PFSK-1 (cell line): ENCODE results near the gene BCL10.

ENCODE experiments used
- FOXP2 ChIP-seq: optimal IDR thresholded peaks from 2 replicates; pipeline ENCODE3; 2011; ENCODE audit warnings: borderline replicate concordance, control low read depth, inconsistent platforms; ENCODE audit not compliant: insufficient read depth; ENCODE audit errors: extremely low read length, extremely low read depth
- POLR2AphosphoS5 ChIP-seq: IDR thresholded peaks from 2 replicates; pipeline ENCODE4 v1.6.1; 2012; ENCODE audit warnings: low read depth, mild to moderate bottlenecking, control low read depth, low read length, moderate library complexity
- SIN3A ChIP-seq: IDR thresholded peaks from 2 replicates; pipeline ENCODE4 v1.6.1; 2012; ENCODE audit warnings: mild to moderate bottlenecking, low read length, moderate library complexity, borderline replicate concordance; ENCODE audit not compliant: insufficient read depth
- TAF1 ChIP-seq: IDR thresholded peaks from 2 replicates; pipeline ENCODE4 v1.6.1; 2012; ENCODE audit warnings: low read length, control low read depth, borderline replicate concordance; ENCODE audit not compliant: insufficient read depth
- TF ChIP-seq, protein P1 (sequence below), 2 experiments: IDR thresholded peaks; 2 replicates each; pipeline versions ENCODE4 v1.6.1 to v1.8.0; 2011 to 2012; ENCODE audit warnings: low read depth in 2 of 2, low read length in 2 of 2, control low read depth in 1 of 2, inconsistent platforms in 1 of 2, mild to moderate bottlenecking in 1 of 2, moderate library complexity in 1 of 2; ENCODE audit not compliant: insufficient read depth in 1 of 2

BCL10 gene

DNA sequence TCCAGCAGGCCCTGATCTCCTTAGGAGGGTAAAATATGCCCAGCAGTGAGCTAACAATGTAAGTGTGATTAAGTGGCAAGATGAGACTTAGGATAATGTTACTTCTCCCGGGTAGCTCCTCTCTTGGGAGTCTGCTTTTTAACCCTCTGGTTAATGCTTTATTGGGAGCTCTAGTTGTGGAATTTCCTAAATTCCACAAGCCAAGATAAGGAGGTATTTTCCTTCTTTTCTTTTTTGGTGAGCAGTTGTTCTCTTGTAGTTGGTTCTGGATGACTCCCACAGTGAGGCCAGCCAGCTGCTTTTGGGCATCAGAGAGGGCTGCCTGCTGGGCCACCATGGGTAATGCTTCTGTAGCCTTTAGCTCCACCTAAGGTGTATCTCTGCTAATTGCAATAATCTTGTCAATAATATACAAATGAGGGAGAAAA lies 36.2 kb downstream of the BCL10 start:
- TF ChIP-seq POLR2AphosphoS5 (no peak), SIN3A (no peak), FOXP2 (no peak), TAF1 (no peak)
- TF ChIP-seq, protein P1, sequence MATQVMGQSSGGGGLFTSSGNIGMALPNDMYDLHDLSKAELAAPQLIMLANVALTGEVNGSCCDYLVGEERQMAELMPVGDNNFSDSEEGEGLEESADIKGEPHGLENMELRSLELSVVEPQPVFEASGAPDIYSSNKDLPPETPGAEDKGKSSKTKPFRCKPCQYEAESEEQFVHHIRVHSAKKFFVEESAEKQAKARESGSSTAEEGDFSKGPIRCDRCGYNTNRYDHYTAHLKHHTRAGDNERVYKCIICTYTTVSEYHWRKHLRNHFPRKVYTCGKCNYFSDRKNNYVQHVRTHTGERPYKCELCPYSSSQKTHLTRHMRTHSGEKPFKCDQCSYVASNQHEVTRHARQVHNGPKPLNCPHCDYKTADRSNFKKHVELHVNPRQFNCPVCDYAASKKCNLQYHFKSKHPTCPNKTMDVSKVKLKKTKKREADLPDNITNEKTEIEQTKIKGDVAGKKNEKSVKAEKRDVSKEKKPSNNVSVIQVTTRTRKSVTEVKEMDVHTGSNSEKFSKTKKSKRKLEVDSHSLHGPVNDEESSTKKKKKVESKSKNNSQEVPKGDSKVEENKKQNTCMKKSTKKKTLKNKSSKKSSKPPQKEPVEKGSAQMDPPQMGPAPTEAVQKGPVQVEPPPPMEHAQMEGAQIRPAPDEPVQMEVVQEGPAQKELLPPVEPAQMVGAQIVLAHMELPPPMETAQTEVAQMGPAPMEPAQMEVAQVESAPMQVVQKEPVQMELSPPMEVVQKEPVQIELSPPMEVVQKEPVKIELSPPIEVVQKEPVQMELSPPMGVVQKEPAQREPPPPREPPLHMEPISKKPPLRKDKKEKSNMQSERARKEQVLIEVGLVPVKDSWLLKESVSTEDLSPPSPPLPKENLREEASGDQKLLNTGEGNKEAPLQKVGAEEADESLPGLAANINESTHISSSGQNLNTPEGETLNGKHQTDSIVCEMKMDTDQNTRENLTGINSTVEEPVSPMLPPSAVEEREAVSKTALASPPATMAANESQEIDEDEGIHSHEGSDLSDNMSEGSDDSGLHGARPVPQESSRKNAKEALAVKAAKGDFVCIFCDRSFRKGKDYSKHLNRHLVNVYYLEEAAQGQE (IDR thresholded peaks at IDR 0.05; ENCODE audit: insufficient read depth in 1 of 2, low read depth in 2 of 2, low read length in 2 of 2), result no peak

DNA sequence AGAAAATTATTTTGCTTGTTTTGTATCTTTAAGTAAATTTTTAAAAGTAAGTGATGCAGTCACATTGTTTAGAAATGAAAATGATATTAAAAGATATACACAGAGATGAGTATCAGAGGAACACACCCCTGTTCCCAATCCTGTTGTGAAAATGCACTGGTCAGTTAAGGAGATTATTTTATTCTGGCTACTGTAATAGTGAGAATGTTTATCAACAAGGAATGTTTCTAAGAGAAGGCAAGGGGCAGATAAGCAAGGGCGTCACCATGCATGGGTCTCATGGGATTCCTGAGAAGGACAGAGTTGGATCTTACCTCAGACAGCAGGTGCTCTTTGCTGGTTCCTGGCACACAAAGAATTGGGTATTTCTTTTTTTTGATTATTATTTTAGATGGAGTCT lies 38.8 kb downstream of the BCL10 start:
- TF ChIP-seq POLR2AphosphoS5 (no peak), FOXP2 (no peak), TAF1 (no peak), SIN3A (no peak)
- TF ChIP-seq, protein P1 (IDR thresholded peaks at IDR 0.05; ENCODE audit: insufficient read depth in 1 of 2, low read depth in 2 of 2, low read length in 2 of 2), result no peak

DNA sequence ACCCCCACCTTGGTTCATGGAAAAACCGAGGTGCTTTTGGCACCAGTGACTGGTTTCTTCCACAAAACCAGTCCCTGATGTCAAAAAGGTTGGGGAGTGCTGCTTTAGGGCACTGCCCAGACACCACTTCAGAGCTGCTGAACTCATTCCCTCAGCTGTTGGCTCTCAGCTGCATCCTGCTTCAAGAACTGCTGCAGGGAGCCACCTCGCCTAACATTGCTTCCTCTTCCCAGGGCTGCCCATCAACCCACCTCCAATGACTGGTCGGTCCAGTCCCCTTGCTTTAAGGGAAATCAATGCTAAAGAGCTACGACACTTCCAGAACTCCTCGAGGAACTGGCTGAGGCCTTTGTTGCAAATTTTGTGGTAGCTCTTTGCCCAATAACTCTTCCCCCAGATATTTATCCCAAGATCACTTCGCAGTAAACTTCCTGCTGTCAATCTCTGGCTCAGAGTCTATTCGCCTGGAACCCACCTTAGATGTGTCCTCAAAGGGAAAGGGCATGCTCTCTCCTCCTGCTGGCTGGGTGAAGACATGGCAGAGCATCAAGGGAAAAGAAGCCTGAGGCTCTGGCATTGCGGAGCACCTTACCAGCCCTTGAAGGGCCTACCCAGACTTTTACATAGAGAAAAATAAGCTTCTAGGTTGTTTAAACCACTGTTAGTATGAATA lies 46.0 kb downstream of the BCL10 start:
- TF ChIP-seq, protein P1 (IDR thresholded peaks at IDR 0.05; ENCODE audit: insufficient read depth in 1 of 2, low read depth in 2 of 2, low read length in 2 of 2), result no peak
- no peak for TF ChIP-seq FOXP2
- TF ChIP-seq TAF1, result no peak

DNA sequence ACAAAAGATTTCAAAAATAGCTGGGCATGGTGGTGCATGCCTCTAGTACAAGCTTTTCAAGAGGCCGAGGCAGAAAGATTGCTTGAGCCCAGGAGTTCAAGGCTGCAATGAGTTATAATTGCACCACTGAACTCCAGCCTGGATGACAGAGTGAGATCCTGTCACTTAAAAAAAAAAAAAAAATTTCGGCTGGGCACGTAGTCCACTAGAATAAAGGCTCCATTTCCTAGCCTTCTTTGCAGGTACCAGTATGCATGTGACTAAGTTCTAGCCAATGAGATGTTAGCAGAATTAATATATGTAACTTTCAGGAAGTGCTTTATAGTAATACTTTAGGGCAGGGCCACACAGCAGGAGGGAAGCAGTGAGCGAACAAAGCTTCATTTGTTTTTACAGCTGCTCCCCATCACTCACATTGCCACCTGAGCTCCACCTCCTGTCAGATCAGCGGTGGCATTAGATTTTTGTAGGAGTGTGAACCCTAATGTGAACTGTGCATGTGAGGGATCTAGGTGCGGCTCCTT lies 46.8 kb downstream of the BCL10 start:
- TF ChIP-seq, protein P1 (IDR thresholded peaks at IDR 0.05; ENCODE audit: insufficient read depth in 1 of 2, low read depth in 2 of 2, low read length in 2 of 2), result no peak
- no peak for TF ChIP-seq POLR2AphosphoS5
- no peak for TF ChIP-seq TAF1
- no peak for TF ChIP-seq SIN3A
- TF ChIP-seq FOXP2, result no peak
